Thyroid gland (tissue), 4 donors: ENCODE results near the gene CEP170.
"Not testable (repeated sequence)": the region's sequence is repeated elsewhere in the genome, so short reads cannot be mapped to it uniquely, and the experiment has no call there.

Source experiments
- POLR2A ChIP-seq, 2 donors: fragments of 450-650 bp; IDR thresholded peaks; one replicate each; pipeline ENCODE4 v1.6.1; 2017; ENCODE audit warnings: antibody characterized with exemption in 2 of 2, mild to moderate bottlenecking in 2 of 2, moderate library complexity in 1 of 2
- TF ChIP-seq, protein P1 (sequence below), 6 experiments: fragments of 200-600 bp in 3 of 6; fragments of 450-650 bp in 3 of 6; sonication (generic) in 3 of 6; IDR thresholded peaks; one replicate each; pipeline ENCODE4 v1.5.1; 2016 to 2019; ENCODE audit warnings: antibody characterized with exemption in 6 of 6, mild to moderate bottlenecking in 2 of 6, inconsistent platforms in 1 of 6, moderate library complexity in 1 of 6

GRCh38 chr1:243201316-243201715 is 53.8 kb downstream of the CEP170 start:
- TF ChIP-seq, protein P1, sequence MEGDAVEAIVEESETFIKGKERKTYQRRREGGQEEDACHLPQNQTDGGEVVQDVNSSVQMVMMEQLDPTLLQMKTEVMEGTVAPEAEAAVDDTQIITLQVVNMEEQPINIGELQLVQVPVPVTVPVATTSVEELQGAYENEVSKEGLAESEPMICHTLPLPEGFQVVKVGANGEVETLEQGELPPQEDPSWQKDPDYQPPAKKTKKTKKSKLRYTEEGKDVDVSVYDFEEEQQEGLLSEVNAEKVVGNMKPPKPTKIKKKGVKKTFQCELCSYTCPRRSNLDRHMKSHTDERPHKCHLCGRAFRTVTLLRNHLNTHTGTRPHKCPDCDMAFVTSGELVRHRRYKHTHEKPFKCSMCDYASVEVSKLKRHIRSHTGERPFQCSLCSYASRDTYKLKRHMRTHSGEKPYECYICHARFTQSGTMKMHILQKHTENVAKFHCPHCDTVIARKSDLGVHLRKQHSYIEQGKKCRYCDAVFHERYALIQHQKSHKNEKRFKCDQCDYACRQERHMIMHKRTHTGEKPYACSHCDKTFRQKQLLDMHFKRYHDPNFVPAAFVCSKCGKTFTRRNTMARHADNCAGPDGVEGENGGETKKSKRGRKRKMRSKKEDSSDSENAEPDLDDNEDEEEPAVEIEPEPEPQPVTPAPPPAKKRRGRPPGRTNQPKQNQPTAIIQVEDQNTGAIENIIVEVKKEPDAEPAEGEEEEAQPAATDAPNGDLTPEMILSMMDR (IDR thresholded peaks at IDR 0.05) = not testable (repeated sequence)
- not testable (repeated sequence) for TF ChIP-seq POLR2A (IDR thresholded peaks at IDR 0.05)
